HCT116 (cell line): ENCODE data around the gene ZNF207. TPM values are rescaled to one million over a fixed set of nuclear protein-coding genes. Genes with fewer than 3 reads are reported as not detected.

Experiments
- ATAC-seq: fragments of 200-7000 bp; cut with Tn5 transposase; 2 replicates; pipeline ENCODE4 v1.9.1; 2020; ENCODE audit warnings: mild to moderate bottlenecking, moderate library complexity
- BruUV-seq: library from RNA; stranded (reverse); fragments of 400-500 nt; replicated peaks from 2 replicates; lab custom pipeline; 2021; lab: Mats Ljungman, UMichigan
- CTCF ChIA-PET: fragments of 300-600 bp; sonication (Branson Sonifier 250); formaldehyde crosslinking; loops from one replicate; lab custom pipeline; 2021; ENCODE audit warnings: antibody characterized with exemption; lab: Charles Lee
- POLR2A ChIA-PET: fragments of 300-600, 350-600 bp; sonication (Branson Sonifier 250); formaldehyde crosslinking; loops from one replicate; lab custom pipeline; 2021; ENCODE audit warnings: antibody characterized with exemption; lab: Charles Lee
- RAD21 ChIA-PET, 2 experiments: fragments of 300-600 bp; sonication (Branson Sonifier 250); formaldehyde crosslinking; loops; one replicate each; lab custom pipeline; 2023; ENCODE audit warnings: low total read pairs in 2 of 2; ENCODE audit not compliant: uncharacterized antibody in 2 of 2, unreplicated experiment in 2 of 2, low non-redundant PET in 1 of 2; lab: Charles Lee
- DNase-seq: peaks from one replicate; pipeline ENCODE4 v3.0.0-alpha.2; 2010; ENCODE audit warnings: low read depth, low spot score
- H2AFZ ChIP-seq: fragments of 200-600 bp; shearing (Covaris generic), sonication (generic); 2 replicates; pipeline ENCODE4 v1.6.1; 2017; ENCODE audit warnings: low read depth, mixed run types, mixed read lengths, antibody characterized with exemption, low read length; ENCODE audit not compliant: poor library complexity, severe bottlenecking
- H3K27ac ChIP-seq: 2 replicates; pipeline ENCODE4 v1.5.1; 2012; ENCODE audit warnings: low read depth, low read length
- H3K27me3 ChIP-seq: fragments of 200-600 bp; sonication (generic); 2 replicates; pipeline ENCODE4 v1.6.1; 2016; ENCODE audit warnings: mixed run types, low read length, mixed read lengths; ENCODE audit not compliant: insufficient read depth
- H3K36me3 ChIP-seq, 2 experiments: fragments of 200-500 bp in 1 of 2; fragments of 200-600 bp in 1 of 2; sonication (Bioruptor generic) in 1 of 2; sonication (generic) in 1 of 2; 2 replicates each; pipeline versions ENCODE4 v1.5.1 to v1.6.1; 2014 to 2016; ENCODE audit warnings: low read length in 2 of 2, inconsistent platforms in 1 of 2, mixed read lengths in 1 of 2, mixed run types in 1 of 2; ENCODE audit not compliant: insufficient read depth in 2 of 2, control insufficient read depth in 1 of 2
- H3K4me1 ChIP-seq, 2 experiments: fragments of 200-600 bp in 1 of 2; sonication (generic) in 1 of 2; 2 replicates each; pipeline versions ENCODE4 v1.5.1 to v1.6.1; 2012 to 2017; ENCODE audit warnings: low read length in 2 of 2, inconsistent platforms in 1 of 2, mild to moderate bottlenecking in 1 of 2, mixed read lengths in 1 of 2, mixed run types in 1 of 2, moderate library complexity in 1 of 2; ENCODE audit not compliant: insufficient read depth in 2 of 2, control insufficient read depth in 1 of 2
- H3K4me2 ChIP-seq: fragments of 200-600 bp; sonication (generic); 2 replicates; pipeline ENCODE4 v1.6.1; 2017; ENCODE audit warnings: mixed run types, low read length, mixed read lengths
- H3K4me3 ChIP-seq, 2 experiments: fragments of 200-600 bp in 1 of 2; sonication (generic) in 1 of 2; replicated peaks in 1 of 2; 2 replicates each; pipeline ENCODE4 v1.5.1; 2011 to 2016; ENCODE audit warnings: low read length in 2 of 2, control low read depth in 1 of 2, low read depth in 1 of 2, mild to moderate bottlenecking in 1 of 2, mixed read lengths in 1 of 2, mixed run types in 1 of 2
- H3K79me2 ChIP-seq: fragments of 200-600 bp; sonication (generic); 2 replicates; pipeline ENCODE4 v1.6.1; 2017; ENCODE audit warnings: mild to moderate bottlenecking, mixed run types, low read length, moderate library complexity, mixed read lengths; ENCODE audit not compliant: insufficient read depth
- H3K9ac ChIP-seq: fragments of 200-600 bp; sonication (generic); 2 replicates; pipeline ENCODE4 v1.6.1; 2016; ENCODE audit warnings: low read length, mixed read lengths
- H3K9me2 ChIP-seq: fragments of 200-600 bp; sonication (generic), shearing (Covaris generic); 2 replicates; pipeline ENCODE4 v1.6.1; 2017; ENCODE audit warnings: mixed run types, mild to moderate bottlenecking, moderate library complexity; ENCODE audit not compliant: insufficient read depth
- H3K9me3 ChIP-seq, 2 experiments: fragments of 200-500 bp in 1 of 2; fragments of 200-600 bp in 1 of 2; sonication (Bioruptor generic) in 1 of 2; sonication (generic) in 1 of 2; 2 replicates each; pipeline ENCODE4 v1.6.1; 2014 to 2017; ENCODE audit warnings: low read length in 2 of 2, mixed read lengths in 2 of 2, inconsistent platforms in 1 of 2, low read depth in 1 of 2, mild to moderate bottlenecking in 1 of 2, mixed run types in 1 of 2, moderate library complexity in 1 of 2; ENCODE audit not compliant: control insufficient read depth in 1 of 2, insufficient read depth in 1 of 2
- H4K20me1 ChIP-seq: fragments of 200-600 bp; sonication (generic), shearing (Covaris generic); 2 replicates; pipeline ENCODE4 v1.6.1; 2017; ENCODE audit warnings: mixed run types, mild to moderate bottlenecking, moderate library complexity; ENCODE audit not compliant: insufficient read depth
- CEBPB ChIP-seq: IDR thresholded peaks from 2 replicates; pipeline ENCODE4 v1.6.1; 2012; ENCODE audit warnings: low read depth
- ELF1 ChIP-seq: IDR thresholded peaks from 2 replicates; pipeline ENCODE4 v1.6.1; 2012; ENCODE audit warnings: low read depth, borderline replicate concordance
- EZH2phosphoT487 ChIP-seq: fragments of 200-600 bp; IDR thresholded peaks from 2 replicates; pipeline ENCODE4 v1.6.1; 2018; ENCODE audit warnings: antibody characterized with exemption, borderline replicate concordance
- FOSL1 ChIP-seq: IDR thresholded peaks from 2 replicates; pipeline ENCODE4 v1.6.1; 2012; ENCODE audit warnings: low read depth
- JUND ChIP-seq: IDR thresholded peaks from 2 replicates; pipeline ENCODE4 v1.6.1; 2012
- POLR2A ChIP-seq: IDR thresholded peaks from 2 replicates; pipeline ENCODE4 v1.7.0; 2011; ENCODE audit warnings: borderline replicate concordance; ENCODE audit not compliant: insufficient read depth, insufficient read length; ENCODE audit errors: extremely low read depth
- RAD21 ChIP-seq: IDR thresholded peaks from 2 replicates; pipeline ENCODE4 v1.6.1; 2012; ENCODE audit warnings: low read depth, mild to moderate bottlenecking
- SRF ChIP-seq: IDR thresholded peaks from 2 replicates; pipeline ENCODE4 v1.6.1; 2012; ENCODE audit warnings: low read depth
- TCF7L2 ChIP-seq: IDR thresholded peaks from 2 replicates; pipeline ENCODE4 v1.7.0; 2011; ENCODE audit warnings: borderline replicate concordance, inconsistent platforms; ENCODE audit not compliant: insufficient read depth, insufficient read length; ENCODE audit errors: extremely low read depth
- YY1 ChIP-seq: IDR thresholded peaks from 2 replicates; pipeline ENCODE4 v1.6.1; 2011; ENCODE audit warnings: low read length, low read depth, moderate library complexity, mild to moderate bottlenecking; ENCODE audit not compliant: insufficient replicate concordance; ENCODE audit errors: extremely low read depth
- ZNF274 ChIP-seq: fragments of 200-500 bp; sonication (Bioruptor generic); IDR thresholded peaks from 2 replicates; pipeline ENCODE4 v1.6.1; 2014; ENCODE audit warnings: mild to moderate bottlenecking, low read depth, low read length, inconsistent platforms
- intact Hi-C: fragments of 100-400 bp; cut with micrococcal nuclease; formaldehyde crosslinking; loops from 2 replicates; pipeline ENCODE4 v1.10.0; 2022
- total RNA-seq: library from RNA; stranded (reverse); gene quantifications from one replicate; pipeline ENCODE4 v1.2.1, GENCODE V29; 2021; ENCODE audit not compliant: unreplicated experiment
- TF ChIP-seq, protein P1 (sequence below), 3 experiments: fragments of 200-600 bp in 1 of 3; sonication (generic) in 1 of 3; IDR thresholded peaks in 2 of 3; conservative IDR thresholded peaks in 1 of 3; 2 replicates each; pipeline ENCODE4 v1.5.1; 2012 to 2017; ENCODE audit warnings: low read depth in 2 of 3, low read length in 2 of 3, antibody characterized with exemption in 1 of 3, borderline replicate concordance in 1 of 3, control low read depth in 1 of 3, mild to moderate bottlenecking in 1 of 3, mixed read lengths in 1 of 3, mixed run types in 1 of 3, moderate library complexity in 1 of 3; ENCODE audit not compliant: insufficient read depth in 1 of 3
- TF ChIP-seq, protein P2 (sequence below): IDR thresholded peaks from 2 replicates; pipeline ENCODE4 v1.6.1; 2012
- TF ChIP-seq, protein P3 (sequence below): IDR thresholded peaks from 2 replicates; pipeline ENCODE4 v1.6.1; 2011; ENCODE audit warnings: mild to moderate bottlenecking, low read length, moderate library complexity; ENCODE audit not compliant: insufficient replicate concordance; ENCODE audit errors: extremely low read depth

The ZNF207 gene
- total RNA-seq, 1 experiment from 2014 or later, result 181 TPM

DNA sequence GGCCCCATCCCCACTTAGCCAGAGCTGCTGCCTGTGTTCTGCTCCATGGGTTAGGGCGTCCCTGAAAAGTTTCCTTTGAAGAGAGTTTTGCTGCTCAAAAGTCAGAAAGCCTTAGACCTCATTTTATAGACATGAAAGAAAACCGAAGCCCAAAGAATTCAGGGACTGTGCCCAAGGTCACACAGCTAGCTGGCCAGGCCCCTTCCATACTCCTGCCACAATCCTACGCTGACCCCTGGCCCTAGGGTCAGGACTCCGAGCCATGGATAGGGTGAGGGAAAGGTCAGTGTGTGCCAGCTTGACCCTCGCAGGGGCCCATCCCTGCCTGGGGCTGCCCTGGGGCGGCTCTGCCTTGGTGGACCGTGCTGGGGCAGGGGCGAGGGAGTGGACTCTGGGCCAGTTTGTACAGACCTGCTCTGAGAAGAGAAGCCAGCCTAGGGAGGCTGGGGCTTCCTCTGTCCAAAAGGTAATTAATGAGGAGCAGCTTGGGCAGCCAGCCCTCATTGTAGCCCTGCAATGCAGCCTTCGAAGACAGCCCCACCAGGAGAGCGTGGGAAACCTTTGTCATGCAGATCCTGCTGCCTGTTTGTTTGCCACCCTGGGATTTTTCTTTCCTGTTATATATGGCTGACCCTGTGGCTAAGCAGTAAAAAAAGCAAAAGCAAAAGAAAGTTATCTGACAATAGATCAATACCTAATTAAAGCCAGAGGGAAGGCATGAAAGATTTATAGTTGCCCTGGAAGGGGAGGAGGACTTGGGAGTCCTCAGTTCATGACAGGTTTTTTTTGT lies 46.9 kb upstream of the ZNF207 start:
- Histone ChIP-seq H3K36me3 (no peaks in the 10 kb centered on the region), H3K27ac (no peak overlapping the region), H2AFZ (no peak overlapping the region), H3K4me1 (no peaks in the 10 kb centered on the region), H3K4me3 (no peak overlapping the region), H3K9me2 (no peaks in the 10 kb centered on the region), H3K4me2 (no peak overlapping the region), H3K9ac (no peak overlapping the region)
- DNase-seq (no peak), ATAC-seq (no peak)
- POLR2A ChIA-PET, result no interaction called here
- intact Hi-C loops, result no loop called here
- BruUV-seq, result no TSS peak
- CTCF ChIA-PET, result no interaction called here
- RAD21 ChIA-PET, result interaction anchor here in 1 of 2 experiments (0.6 kb wide), 1 partner anchor 42 kb away, joined by 4 read pairs; no protein-coding TSS in a partner anchor
- TF ChIP-seq EZH2phosphoT487 (no peak), FOSL1 (no peak)
- TF ChIP-seq, all 23 proteins: peak for 0
- Histone ChIP-seq H3K79me2 (no peaks in the 10 kb centered on the region), H4K20me1 (no peaks in the 10 kb centered on the region), H3K27me3 (no peaks in the 10 kb centered on the region), H3K9me3 (no peaks in the 10 kb centered on the region)

DNA sequence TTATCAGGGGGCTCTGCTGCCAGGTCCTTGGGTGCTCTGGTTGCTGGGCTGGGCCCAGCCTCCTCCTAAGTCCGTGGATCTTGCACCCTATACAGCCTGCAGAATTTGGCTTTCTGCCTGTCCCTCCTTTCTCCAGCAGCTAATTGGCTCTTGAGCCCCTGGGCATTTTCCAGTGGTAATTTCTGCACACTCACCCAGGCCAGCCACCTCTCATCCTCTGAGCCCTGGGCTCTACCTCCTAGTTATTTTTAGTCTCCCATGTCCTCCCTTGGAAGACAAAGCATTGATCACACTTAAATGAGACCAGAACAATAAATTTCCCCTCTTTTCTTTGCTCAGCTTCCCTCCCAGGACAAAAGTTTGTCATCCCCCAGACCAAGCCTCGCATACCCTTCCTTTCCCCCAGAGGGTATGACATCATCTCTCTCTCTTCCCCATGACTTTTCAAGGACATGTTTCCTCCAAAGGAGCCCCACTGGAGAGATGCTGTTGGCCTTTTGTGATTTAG lies 46.1 kb upstream of the ZNF207 start:
- Histone ChIP-seq H3K36me3 (no peaks in the 10 kb centered on the region), H3K4me2 (no peak overlapping the region), H3K9ac (no peak overlapping the region), H3K27ac (no peak overlapping the region), H3K9me2 (no peaks in the 10 kb centered on the region), H3K27me3 (no peaks in the 10 kb centered on the region), H3K4me3 (no peak overlapping the region), H2AFZ (no peak overlapping the region), H3K9me3 (no peaks in the 10 kb centered on the region), H3K79me2 (no peaks in the 10 kb centered on the region), H4K20me1 (no peaks in the 10 kb centered on the region), H3K4me1 (no peaks in the 10 kb centered on the region)
- no TSS peak for BruUV-seq
- ChIA-PET POLR2A (no interaction called here), RAD21 (interaction anchor here in 1 of 2 experiments (0.6 kb wide), 1 partner anchor 42 kb away, joined by 4 read pairs; no protein-coding TSS in a partner anchor), CTCF (no interaction called here)
- intact Hi-C loops, result no loop called here
- DNase-seq, result no peak
- TF ChIP-seq, protein P1, sequence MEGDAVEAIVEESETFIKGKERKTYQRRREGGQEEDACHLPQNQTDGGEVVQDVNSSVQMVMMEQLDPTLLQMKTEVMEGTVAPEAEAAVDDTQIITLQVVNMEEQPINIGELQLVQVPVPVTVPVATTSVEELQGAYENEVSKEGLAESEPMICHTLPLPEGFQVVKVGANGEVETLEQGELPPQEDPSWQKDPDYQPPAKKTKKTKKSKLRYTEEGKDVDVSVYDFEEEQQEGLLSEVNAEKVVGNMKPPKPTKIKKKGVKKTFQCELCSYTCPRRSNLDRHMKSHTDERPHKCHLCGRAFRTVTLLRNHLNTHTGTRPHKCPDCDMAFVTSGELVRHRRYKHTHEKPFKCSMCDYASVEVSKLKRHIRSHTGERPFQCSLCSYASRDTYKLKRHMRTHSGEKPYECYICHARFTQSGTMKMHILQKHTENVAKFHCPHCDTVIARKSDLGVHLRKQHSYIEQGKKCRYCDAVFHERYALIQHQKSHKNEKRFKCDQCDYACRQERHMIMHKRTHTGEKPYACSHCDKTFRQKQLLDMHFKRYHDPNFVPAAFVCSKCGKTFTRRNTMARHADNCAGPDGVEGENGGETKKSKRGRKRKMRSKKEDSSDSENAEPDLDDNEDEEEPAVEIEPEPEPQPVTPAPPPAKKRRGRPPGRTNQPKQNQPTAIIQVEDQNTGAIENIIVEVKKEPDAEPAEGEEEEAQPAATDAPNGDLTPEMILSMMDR (IDR thresholded peaks at IDR 0.05 in 2 of 3, conservative IDR thresholded peaks at IDR 0.05 in 1 of 3; ENCODE audit: borderline replicate concordance in 1 of 3, insufficient read depth in 1 of 3, low read depth in 2 of 3, low read length in 2 of 3), result no peak
- no peak for TF ChIP-seq JUND
- no peak for TF ChIP-seq ZNF274
- TF ChIP-seq YY1, result no peak
- TF ChIP-seq ELF1, result no peak
- no peak for TF ChIP-seq SRF
- no peak for TF ChIP-seq RAD21
- TF ChIP-seq CEBPB, result no peak
- no peak for TF ChIP-seq TCF7L2
- TF ChIP-seq, protein P2, sequence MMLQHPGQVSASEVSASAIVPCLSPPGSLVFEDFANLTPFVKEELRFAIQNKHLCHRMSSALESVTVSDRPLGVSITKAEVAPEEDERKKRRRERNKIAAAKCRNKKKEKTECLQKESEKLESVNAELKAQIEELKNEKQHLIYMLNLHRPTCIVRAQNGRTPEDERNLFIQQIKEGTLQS, result no peak
- TF ChIP-seq, protein P3, sequence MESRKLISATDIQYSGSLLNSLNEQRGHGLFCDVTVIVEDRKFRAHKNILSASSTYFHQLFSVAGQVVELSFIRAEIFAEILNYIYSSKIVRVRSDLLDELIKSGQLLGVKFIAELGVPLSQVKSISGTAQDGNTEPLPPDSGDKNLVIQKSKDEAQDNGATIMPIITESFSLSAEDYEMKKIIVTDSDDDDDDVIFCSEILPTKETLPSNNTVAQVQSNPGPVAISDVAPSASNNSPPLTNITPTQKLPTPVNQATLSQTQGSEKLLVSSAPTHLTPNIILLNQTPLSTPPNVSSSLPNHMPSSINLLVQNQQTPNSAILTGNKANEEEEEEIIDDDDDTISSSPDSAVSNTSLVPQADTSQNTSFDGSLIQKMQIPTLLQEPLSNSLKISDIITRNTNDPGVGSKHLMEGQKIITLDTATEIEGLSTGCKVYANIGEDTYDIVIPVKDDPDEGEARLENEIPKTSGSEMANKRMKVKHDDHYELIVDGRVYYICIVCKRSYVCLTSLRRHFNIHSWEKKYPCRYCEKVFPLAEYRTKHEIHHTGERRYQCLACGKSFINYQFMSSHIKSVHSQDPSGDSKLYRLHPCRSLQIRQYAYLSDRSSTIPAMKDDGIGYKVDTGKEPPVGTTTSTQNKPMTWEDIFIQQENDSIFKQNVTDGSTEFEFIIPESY, result no peak
- no peak for TF ChIP-seq POLR2A
- no peak for ATAC-seq
